AG08396 (cell line): ENCODE results near the gene MKX.
A peak's percentile ranks its signal among the peaks of the same experiment; 100 is the strongest.

ENCODE experiments used
- DNase-seq: peaks from one replicate; pipeline ENCODE4 v3.0.0; 2012; ENCODE audit warnings: low spot score, mixed read lengths

MKX gene, protein sequence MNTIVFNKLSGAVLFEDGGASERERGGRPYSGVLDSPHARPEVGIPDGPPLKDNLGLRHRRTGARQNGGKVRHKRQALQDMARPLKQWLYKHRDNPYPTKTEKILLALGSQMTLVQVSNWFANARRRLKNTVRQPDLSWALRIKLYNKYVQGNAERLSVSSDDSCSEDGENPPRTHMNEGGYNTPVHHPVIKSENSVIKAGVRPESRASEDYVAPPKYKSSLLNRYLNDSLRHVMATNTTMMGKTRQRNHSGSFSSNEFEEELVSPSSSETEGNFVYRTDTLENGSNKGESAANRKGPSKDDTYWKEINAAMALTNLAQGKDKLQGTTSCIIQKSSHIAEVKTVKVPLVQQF

DNA sequence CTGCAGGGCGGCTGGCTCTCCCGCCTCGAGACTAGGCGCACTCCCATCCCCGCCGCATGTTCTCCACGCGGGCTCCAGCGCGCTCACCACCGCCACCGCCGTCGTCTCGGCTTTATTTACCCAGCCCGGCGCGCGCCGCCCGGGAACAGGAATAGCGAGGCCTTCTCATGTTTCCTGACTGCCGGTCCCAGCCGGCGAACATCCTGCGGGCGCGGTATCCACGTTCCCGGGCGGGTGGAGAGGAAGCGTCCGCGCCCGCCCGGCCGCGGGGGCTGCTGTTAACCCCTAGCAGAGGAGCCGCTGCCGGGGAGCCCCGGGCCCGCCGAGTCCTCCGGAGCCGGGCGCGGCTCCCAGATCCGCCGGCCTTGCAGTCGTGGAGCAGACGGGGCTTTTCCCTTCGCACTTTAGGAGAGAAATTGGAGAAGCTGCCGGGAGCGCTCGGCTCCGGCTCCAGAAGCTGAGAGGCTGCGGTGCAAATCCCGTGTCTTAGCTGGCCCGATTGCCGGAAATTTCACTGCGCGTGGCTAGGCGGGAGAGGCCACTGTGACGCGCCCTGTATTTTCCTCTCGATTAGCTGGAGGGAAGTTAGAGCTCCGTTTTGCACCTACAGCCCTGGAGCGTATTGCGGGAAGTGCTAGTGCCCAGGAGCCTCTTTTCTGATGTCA is at the start of gene MKX:
TSS of gene MKX (minus strand) at position 88 of the 665 bp plus-strand sequence. CDS start 2,404 bp downstream, outside the sequence.
- peak; percentile 43 for DNase-seq

DNA sequence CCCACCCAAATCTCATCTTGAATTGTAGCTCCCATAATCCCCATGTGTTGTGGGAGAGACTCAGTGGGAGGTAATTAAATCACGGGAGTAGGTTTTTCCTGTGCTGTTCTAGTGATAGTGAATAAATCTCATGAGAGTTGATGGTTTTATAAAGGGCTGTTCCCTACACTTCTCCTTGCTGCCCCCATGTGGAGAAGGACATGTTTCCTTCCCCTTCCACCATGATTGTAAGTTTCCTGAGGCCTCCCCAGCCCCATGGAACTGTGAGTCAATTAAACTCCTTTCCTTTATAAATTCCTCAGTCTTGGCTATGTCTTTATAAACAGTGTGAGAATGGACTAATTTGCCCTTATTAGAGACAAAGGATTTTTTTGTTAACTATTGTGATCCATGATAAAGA is 48.5 kb upstream of the MKX start:
- DNase-seq: no peak

DNA sequence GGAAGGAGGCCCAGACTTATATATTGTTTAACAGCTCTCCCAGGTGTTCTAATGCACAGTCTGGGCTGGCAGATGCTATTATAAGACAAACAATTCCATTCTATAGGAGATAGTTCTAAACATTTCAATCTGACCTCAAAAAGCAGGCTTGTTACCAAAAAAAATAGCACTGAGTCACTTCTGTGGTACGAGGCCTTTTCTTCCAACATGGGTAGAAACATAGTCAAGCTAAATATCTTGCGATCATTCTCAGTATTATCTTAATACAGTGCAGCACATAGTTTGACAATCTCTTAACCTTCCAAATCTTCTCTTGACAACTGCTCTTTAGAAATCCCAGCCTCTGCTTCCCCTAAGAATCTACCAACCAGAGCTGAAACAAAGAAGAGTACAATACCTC is 46.6 kb upstream of the MKX start:
- no peak for DNase-seq

DNA sequence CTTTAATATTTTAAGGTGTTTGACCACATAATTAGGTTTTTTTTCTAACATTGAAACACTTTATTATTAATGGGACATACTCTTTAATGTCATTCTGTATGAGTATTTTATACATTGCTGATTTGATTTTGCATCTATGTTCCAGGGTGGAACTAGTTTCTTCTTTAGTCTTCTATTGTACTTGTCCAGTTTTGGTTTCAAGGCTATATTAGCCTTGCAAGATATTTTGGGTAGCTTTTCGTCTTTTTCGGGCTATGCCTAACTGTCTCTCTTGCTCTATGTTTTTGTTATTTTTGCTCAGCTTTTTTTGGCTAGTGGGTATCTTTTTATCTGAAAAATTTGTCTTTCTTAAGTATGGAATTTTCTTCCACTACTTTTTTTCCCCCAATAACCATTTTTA is 38.7 kb upstream of the MKX start:
- no peak for DNase-seq

DNA sequence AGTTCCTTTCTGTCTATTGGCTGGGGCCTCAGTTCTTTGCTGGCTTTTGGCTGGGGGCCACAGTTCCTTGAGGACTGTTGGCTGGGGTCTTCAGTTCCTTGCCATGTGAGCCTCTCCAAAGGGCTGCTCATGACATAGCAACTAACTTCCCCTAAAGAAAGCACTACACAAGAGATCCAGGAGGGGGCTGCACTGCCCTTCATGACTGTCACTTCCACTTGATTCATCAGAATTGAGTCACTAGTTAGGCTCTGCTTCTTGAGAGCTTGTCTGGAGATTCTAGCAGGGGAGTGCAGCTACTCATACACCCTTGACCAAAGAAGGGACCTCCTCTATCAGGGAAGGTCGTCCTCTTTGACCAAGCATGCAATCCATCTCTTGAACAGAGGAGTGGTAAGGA is 38.0 kb upstream of the MKX start:
- DNase-seq: peak; percentile 14

DNA sequence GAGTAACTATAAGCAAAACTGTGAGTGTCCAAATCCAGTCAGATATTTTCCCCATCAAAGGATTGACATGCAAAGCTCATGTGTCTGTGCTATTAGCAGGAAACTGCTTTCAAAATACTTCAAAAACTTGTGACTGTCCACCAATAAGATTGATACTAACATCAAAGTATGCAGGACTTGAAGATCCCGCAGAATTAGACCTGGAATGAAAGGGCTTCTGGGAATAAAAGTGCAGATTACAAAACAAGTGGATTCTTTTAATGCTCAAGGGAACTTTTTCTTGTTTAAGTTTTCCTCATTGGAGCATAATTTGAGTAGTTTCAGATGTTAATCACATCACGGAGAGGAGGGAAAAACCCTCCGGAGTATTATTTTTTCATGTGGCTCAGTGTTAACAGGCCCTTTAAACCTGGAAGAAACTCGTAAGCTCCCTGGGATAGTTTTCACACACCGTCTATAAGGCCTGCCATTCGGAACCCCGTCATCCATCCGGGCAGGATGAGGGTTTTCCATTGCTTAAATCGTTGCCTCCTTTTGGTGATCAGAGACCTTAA is 33.9 kb upstream of the MKX start:
- no peak for DNase-seq

DNA sequence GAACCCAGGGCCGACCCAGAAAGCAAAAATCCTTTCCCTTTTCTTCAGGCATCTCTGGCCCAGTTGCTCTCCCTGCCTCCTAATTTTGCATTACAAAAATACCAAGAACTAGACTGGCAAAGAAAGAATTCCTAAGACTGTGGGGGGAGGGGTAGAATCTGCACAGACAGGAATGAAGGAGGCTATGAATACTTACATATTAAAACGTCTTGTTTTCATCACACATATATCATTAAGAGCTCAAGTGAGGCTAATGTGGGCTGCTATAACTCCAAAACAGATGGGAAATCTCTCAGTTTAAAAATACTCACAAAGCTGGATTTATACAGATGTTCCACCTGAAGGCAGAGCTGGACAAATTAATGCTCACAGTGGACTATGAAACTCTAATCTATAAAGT is 29.2 kb upstream of the MKX start:
- DNase-seq: no peak

DNA sequence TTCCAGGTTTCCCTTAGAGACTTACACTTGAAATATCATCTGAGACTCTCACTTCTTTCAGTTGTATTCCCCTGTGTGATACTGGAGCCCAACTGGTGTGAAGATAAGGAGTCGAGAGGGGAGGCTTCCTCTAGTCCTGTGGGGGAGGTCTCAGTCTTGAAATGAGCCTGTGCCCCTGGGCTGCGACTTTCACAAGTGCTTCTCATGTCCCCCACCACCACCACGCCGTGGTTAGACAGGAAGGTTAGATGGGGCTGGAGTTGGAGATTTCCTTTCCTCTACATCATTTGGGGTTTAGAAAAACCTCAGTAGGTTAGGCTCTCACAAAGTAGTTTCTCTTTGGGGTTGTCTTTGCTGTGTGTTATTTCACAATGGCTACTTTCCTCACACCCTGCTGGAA is 25.6 kb upstream of the MKX start:
- no peak for DNase-seq

DNA sequence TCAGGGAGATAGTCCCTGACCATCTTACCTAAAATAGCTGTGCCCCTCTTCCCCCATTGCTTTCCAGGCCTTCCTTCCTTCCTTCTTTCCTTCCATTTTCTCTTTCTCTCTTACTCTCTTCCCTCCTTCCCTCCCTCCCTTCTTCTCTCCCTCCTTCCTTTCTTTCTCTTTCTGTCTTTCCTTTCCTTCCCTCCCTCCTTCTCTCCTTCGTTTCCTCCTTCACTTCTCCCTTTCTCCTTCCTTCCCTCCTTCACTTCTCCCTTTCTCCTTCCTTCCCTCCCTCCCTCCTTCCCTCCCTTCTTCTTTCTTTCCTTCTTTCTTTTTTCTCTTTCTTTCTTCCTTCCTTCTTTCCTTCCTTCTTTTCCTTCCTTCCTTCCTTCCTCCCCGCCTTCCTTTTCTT is 24.6 kb upstream of the MKX start:
- no peak for DNase-seq

DNA sequence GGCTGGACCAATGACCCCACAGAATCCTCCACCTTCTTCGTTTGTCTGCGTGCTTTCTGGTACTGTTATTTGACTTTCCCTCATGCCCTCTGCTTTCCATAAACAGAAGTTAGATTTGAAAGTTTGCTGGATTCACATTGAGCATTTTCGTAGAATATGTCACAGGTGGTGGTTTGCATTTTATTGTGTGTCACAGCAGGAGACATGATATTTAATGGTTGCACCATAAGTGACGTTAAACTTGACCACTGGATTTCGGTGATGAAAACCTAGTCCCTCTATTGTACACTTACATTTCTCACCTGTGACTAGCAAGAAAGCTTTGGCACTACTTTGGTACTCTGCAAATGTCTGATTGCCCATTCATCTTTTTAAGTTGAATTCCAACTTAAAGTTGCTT is 15.2 kb upstream of the MKX start:
- DNase-seq: no peak

DNA sequence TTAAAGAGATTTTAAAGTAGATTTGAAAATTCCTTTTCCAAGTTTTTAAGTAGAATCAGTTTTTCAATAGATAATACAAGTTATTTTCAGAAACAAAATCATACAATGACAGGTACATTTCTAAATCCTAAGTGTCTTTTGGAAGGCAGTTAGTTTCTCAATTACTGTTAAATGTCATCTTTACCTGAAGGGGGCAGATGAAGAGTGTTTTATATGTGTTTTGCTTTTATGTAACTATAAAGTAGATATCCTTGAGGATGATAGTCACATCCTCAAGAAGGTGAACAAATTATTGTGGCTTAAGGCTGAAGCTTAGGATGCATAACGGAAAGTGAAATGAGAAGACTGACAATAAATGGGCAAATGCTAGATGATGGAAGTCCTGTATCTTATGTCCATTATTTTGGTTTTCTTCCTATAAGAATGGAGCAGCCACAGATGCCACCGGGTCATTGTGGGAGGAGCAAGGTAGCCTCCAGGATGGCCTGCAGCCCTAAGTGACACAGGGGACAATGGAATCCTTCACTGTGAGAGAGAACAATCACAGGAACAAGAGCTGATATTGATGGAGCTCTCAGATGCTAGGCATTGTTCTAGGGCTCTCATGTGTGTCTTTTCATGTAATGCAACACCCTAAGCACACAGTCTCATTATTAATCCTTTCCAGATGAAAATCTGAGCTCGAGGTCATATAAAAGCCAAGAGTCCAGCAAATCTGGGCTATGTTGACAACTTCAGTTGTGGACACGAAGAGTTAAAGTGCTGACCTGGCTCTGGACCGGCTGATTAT is 14.1 kb upstream of the MKX start:
- DNase-seq: no peak

DNA sequence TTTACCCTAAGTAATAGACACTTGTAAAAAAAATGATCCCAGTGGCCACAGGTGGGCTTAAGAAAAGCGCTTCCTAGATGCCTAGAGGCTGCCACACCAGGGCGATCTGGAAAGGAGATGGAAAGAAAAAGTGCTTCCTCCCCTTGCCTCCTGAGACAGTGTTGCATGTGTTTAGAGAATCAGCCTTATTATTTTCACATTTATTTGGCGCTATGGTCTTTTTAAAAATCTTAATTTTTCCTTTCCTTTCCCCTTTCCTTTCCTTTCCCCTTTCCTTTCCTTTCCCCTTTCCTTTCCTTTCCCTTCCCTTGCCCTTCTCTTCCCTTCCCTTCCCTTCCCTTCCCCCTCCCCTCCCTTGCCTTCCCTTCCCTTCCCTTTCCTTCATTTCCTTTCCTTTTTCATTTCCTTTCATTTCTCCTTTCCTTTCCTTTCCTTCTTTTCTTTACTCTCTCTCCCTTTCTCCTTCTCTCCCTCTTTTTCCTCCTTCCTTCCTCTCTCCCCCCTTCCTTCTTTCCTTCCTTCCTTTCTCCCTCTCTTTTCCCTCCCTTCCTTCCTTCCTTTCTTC is 7.1 kb upstream of the MKX start:
- DNase-seq: no peak

DNA sequence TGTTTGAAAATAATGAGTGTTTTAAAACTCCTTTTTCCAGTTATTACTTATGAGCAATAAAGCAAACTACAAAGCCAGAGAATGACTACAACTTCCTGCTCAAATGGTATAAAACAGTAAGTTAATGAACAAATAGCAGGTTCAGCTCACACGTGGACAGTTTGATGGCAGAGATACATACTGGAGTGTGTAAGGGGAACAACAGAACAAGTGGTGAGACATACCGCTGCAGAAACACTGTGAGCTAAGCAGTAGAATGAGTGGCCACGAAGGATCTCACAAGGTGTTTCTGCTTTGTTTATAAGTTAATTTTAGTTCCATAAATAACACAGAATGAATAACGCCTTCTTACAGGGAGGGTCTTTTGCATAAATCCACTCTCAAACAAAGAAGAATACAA is 3.0 kb upstream of the MKX start:
- DNase-seq: no peak

DNA sequence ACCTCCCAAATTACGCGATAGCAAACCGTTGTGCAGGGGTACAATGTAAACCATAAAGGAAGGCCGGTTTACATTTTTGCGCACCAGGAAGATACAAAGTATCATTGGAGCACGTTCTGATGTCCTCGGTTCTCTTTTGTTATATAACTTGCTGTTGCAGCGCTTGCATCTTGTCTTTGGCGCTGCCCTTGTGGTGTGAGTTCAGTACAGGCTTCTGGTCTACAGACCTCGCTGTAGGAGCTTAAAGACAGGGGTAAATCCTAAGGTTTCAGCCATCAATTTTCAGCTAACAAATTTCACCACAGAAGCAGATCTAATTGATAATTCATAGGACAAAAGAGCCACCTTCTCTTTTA is 1.5 kb upstream of the MKX start:
- no peak for DNase-seq

DNA sequence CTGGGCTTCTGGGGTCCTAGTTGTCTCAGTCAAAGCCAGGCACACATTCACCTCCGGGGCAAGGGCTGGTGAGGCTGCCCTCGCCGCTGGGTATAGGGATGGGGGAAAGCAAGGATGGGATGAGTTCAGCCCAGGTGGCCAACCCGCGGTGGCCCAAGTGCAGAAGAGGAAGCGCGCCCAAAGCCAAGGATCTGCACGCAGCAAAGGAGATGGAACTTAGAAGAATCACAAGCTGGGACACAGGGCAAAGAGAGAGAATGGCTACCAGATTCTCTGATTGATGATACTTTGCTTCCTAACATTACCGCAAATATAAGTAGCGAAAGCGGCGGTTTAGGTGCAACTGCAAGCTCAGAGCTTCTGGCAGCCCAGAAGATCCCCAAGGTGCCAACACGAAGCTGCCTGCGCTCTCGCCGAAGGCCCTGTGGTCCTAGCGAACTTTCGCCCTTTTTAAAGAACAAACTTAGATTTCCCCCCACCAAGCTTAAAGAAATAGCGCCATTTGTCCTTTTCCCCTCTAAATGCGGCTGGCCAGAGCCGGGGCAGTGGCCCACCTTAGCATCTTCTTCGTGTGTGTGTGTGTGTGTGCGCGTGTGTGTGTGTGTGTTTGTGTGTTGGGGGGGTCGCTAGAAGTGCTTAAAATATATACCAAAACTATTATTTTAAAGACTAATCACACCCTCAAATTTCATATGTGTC is 927 bp upstream of the MKX start:
- no peak for DNase-seq

DNA sequence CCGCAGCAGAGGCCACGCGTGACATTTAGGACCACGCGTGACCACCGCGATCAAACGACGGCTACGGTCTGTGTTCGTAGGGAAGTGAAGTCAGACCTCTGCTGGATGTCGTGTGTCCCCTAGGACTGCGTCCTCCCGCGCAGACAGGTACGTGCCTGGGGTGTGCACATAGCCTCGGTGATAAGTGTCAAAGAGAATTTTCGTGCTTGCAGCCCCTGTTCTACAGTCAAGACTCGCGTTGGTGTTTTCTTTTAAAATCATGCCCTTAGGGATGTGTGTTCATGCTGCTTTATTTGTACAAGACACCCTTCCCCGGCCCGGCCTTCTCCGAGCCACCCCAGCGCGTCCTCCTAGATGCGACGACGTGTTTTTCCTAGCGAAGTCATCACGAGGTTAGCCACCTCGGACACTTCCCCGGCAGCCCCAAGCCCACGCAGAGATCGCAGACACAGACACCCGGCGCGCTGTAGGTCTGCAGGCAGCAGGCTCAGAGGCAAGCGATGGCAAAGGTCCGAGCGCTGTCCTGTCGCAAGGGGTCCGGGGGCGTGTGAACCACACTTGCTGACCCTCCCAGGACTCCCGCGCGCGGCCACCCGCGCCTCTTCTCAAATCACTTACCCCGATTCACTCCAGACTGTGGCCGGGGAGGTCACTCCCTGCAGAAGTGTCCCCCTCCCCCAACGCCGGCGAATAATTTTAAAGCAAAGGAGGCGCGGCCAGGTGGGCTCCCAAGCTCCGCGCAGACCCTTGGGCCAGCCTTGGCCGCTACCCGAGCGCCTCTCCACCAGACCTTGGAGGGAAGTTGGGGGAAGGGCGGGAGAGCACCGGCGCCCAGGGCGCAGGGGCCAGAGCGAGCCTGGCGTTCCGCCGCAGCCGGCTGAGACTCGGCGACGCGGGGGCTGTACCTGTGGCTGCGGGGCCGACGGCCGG is 552 bp downstream of the MKX start:
- DNase-seq: peak; percentile 12

DNA sequence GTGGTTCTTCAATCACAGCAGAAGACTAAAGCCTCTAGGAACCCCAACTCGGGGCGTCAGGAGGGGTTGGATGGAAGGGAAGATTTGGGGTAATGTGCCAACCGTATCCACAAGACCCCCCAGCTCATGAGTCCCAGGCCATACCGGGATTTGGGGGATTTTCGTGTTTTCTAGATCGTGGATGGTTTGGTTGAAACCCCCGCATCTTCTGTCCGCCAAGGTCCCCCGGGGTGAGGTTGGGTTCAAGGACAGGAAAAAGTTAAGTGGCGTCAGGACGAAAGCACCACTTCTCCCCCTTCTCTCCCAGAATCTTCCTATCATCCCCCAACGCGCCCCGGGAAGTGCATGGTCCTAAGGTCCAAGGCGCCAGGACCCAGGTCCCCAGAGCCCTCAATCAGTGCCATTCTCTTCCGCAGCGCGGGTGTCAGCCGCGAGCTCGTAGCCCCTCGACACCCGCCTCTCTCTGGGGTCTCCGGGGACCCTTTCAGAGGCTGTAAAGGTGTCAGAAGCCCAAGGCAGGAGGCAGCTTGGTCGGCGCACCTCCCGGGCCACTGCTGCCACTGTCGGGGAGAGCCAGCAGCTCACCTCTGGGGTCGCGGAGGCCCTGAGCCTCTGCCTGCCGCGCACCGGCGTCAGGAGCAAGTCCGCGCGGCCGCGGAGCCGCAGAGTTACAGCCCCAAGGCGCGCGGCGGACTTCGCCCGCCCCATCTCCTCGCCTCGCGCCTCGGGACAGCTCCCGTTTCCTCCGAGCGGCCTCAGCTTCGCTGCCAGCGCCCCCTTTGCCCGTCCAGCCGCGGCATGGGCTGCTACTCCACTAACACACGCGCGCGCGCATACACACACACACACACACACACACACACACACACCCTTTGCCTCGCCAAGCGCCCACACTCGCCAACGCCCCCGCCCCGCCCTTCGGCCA is 1.5 kb downstream of the MKX start:
- peak; percentile 58 for DNase-seq

DNA sequence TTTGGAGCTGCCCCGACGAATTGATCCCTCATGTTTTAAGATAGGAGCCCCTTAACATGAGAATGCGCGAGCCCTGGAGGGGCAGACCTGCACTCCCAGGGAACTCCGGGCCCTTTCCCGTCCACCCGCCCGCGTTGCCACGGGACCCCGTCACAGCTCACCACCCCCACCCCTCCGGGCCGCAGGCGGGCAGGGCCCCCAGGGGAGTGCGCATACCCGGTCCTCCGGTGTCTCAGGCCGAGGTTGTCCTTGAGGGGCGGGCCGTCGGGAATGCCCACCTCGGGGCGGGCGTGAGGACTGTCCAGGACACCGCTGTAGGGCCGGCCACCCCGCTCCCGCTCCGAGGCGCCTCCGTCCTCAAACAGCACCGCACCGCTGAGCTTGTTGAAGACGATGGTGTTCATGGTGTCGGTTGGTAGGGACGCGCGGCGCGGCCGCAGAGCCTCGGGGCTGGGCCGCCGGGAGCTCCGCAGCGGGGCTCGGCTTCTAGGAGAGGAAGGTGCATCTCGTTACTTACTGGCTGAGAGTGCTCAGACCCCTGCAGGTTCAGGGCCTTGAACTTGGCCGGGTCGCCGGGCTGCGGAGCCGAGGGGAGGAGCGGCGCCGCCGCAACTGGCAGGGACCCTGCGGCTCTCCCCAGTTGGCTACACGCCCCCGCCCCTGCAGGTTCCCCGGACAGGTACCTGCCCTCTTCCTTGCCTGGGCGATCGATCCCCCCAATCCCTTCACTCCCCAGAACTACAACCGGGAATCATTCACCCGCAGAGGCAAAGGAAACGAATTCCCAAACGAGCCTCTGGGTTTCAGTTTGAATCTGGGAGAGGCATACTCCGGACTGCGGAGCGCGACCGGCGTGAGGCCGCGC is 2.4 kb downstream of the MKX start:
- peak; percentile 34 for DNase-seq
